CD4-positive, CD25-positive, alpha-beta regulatory T cell (primary cell): Measurements from ENCODE around the gene ZNF841. TPM values are rescaled to one million over a fixed set of nuclear protein-coding genes. Genes with fewer than 3 reads are reported as not detected.

Experiments used
- ATAC-seq, 2 donors: fragments of 150-1000 bp; cut with Tn5 transposase; one replicate each; pipeline ENCODE4 v1.10.0; 2021; ENCODE audit warnings: low read depth in 2 of 2, moderate number of reproducible peaks in 2 of 2, moderate library complexity in 1 of 2
- DNase-seq, 3 donors: peaks; one replicate each; pipeline versions ENCODE4 v3.0.0 to v3.0.0-alpha.2; 2012 to 2022; ENCODE audit warnings: mixed read lengths in 1 of 3
- H3K27ac ChIP-seq: one replicate; pipeline ENCODE4 v1.7.0; 2013; ENCODE audit warnings: mild to moderate bottlenecking, low read length; ENCODE audit not compliant: insufficient read depth, poor library complexity, severe bottlenecking
- H3K27me3 ChIP-seq: one replicate; pipeline ENCODE4 v1.7.0; 2013; ENCODE audit warnings: low read length; ENCODE audit not compliant: control insufficient read depth, insufficient read depth
- H3K36me3 ChIP-seq: one replicate; pipeline ENCODE4 v1.7.0; 2013; ENCODE audit warnings: mild to moderate bottlenecking, low read length, moderate library complexity; ENCODE audit not compliant: control insufficient read depth, insufficient read depth
- H3K4me1 ChIP-seq: 2 replicates; pipeline ENCODE4 v1.7.0; 2013; ENCODE audit warnings: mild to moderate bottlenecking, low read length; ENCODE audit not compliant: insufficient read depth, control insufficient read depth, poor library complexity, severe bottlenecking
- H3K4me3 ChIP-seq: one replicate; pipeline ENCODE4 v1.7.0; 2013; ENCODE audit warnings: low read depth, mild to moderate bottlenecking, low read length, moderate library complexity
- H3K9me3 ChIP-seq, 2 experiments: 1 replicate in 1 of 2; 2 replicates in 1 of 2; pipeline ENCODE4 v1.7.0; 2013; ENCODE audit warnings: low read length in 2 of 2, mild to moderate bottlenecking in 1 of 2, moderate library complexity in 1 of 2; ENCODE audit not compliant: control insufficient read depth in 2 of 2
- H3K27ac Mint-ChIP-seq, 3 donors: one replicate each; pipeline ENCODE4 v1.8.0; 2020 to 2022; ENCODE audit warnings: mild to moderate bottlenecking in 3 of 3, mixed read lengths in 3 of 3, moderate library complexity in 2 of 3
- H3K27me3 Mint-ChIP-seq: one replicate; pipeline ENCODE4 v1.8.0; 2022; ENCODE audit warnings: mild to moderate bottlenecking, mixed read lengths
- H3K36me3 Mint-ChIP-seq: one replicate; pipeline ENCODE4 v1.8.0; 2020; ENCODE audit warnings: mixed read lengths
- H3K4me1 Mint-ChIP-seq, 4 donors: one replicate each; pipeline ENCODE4 v1.8.0; 2020 to 2022; ENCODE audit warnings: mixed read lengths in 4 of 4, mild to moderate bottlenecking in 1 of 4
- H3K4me3 Mint-ChIP-seq, 4 donors: one replicate each; pipeline ENCODE4 v1.8.0; 2020 to 2022; ENCODE audit warnings: mild to moderate bottlenecking in 4 of 4, mixed read lengths in 4 of 4, moderate library complexity in 3 of 4
- H3K9me3 Mint-ChIP-seq, 7 donors: one replicate each; pipeline ENCODE4 v1.8.0; 2020 to 2022; ENCODE audit warnings: mixed read lengths in 7 of 7, mild to moderate bottlenecking in 3 of 7, moderate library complexity in 2 of 7
- polyA plus RNA-seq, 4 donors: library from polyadenylated mRNA; unstranded; fragments of 300-500 nt; fragmentation: Illumina TruSeq; gene quantifications; one replicate each; pipeline ENCODE4 v1.2.3, GENCODE V29; 2021
- total RNA-seq: library from RNA; stranded (reverse); gene quantifications from one replicate; pipeline ENCODE4 v1.2.3, GENCODE V29; 2022

Gene ZNF841
- total and polyA plus RNA-seq, 5 donors from 2014 or later: 2.4 to 21.0 (median 3.3) TPM

- Mint-ChIP-seq H3K4me3 (peak overlapping the region; percentile 92 to 99 (median 93)), H3K4me1 (peaks cover 14 to 45% (median 22%) of the 10 kb centered on the region in 4 donors), H3K27ac (peak overlapping the region; percentile 93 to 95 (median 93)), H3K36me3 (peaks cover 20% of the 10 kb centered on the region), H3K9me3 (peaks cover 2 to 21% (median 11%) of the 10 kb centered on the region in 7 donors), H3K27me3 (no peaks in the 10 kb centered on the region)
- ATAC-seq (no peak), DNase-seq (peak in 2 of 3 donors; percentile 4 to 34)
- Histone ChIP-seq H3K4me1 (peaks cover 30% of the 10 kb centered on the region), H3K4me3 (peak overlapping the region; percentile 96), H3K27ac (no peak overlapping the region), H3K27me3 (no peaks in the 10 kb centered on the region), H3K9me3 (peaks cover 14 to 25% of the 10 kb centered on the region in 2 experiments), H3K36me3 (no peaks in the 10 kb centered on the region)
Measured at GRCh38 chr19:52138278-52138982, 42.9 kb upstream of the ZNF841 start.

GRCh38 chr19:52120286-52120685 is 24.7 kb upstream of the ZNF841 start:
- no peak overlapping the region for H3K4me3 Mint-ChIP-seq
- Histone ChIP-seq H3K9me3 (peaks cover 86 to 97% of the 10 kb centered on the region in 2 experiments), H3K4me1 (no peaks in the 10 kb centered on the region), H3K4me3 (no peak overlapping the region), H3K27me3 (no peaks in the 10 kb centered on the region), H3K36me3 (peaks cover 80% of the 10 kb centered on the region), H3K27ac (no peak overlapping the region)
- H3K4me1 Mint-ChIP-seq: peaks cover 0 to 7% (median 0%) of the 10 kb centered on the region in 4 donors
- H3K27me3 Mint-ChIP-seq: no peaks in the 10 kb centered on the region
- peaks cover 0 to 89% (median 54%) of the 10 kb centered on the region in 7 donors for H3K9me3 Mint-ChIP-seq
- no peak for ATAC-seq
- no peak overlapping the region for H3K27ac Mint-ChIP-seq
- peaks cover 84% of the 10 kb centered on the region for H3K36me3 Mint-ChIP-seq
- DNase-seq: no peak

GRCh38 chr19:52115526-52116053 is 20.0 kb upstream of the ZNF841 start:
- Mint-ChIP-seq H3K4me3 (no peak overlapping the region), H3K36me3 (peaks cover 50% of the 10 kb centered on the region), H3K27ac (no peak overlapping the region), H3K4me1 (peaks cover 0 to 5% (median 0%) of the 10 kb centered on the region in 4 donors), H3K9me3 (peaks cover 0 to 93% (median 62%) of the 10 kb centered on the region in 7 donors), H3K27me3 (no peaks in the 10 kb centered on the region)
- no peak for DNase-seq
- no peaks in the 10 kb centered on the region for H3K4me1 ChIP-seq
- no peak for ATAC-seq
- peaks cover 95 to 97% of the 10 kb centered on the region in 2 experiments for H3K9me3 ChIP-seq
- peaks cover 38% of the 10 kb centered on the region for H3K36me3 ChIP-seq
- H3K4me3 ChIP-seq: no peak overlapping the region
- no peak overlapping the region for H3K27ac ChIP-seq
- H3K27me3 ChIP-seq: no peaks in the 10 kb centered on the region

- Histone ChIP-seq H3K36me3 (peaks cover 29% of the 10 kb centered on the region), H3K9me3 (peaks cover 93 to 97% of the 10 kb centered on the region in 2 experiments), H3K4me1 (no peaks in the 10 kb centered on the region), H3K27me3 (no peaks in the 10 kb centered on the region), H3K27ac (no peak overlapping the region), H3K4me3 (no peak overlapping the region)
- H3K9me3 Mint-ChIP-seq: peaks cover 0 to 93% (median 59%) of the 10 kb centered on the region in 7 donors
- H3K4me3 Mint-ChIP-seq: no peak overlapping the region
- peaks cover 41% of the 10 kb centered on the region for H3K36me3 Mint-ChIP-seq
- no peaks in the 10 kb centered on the region for H3K27me3 Mint-ChIP-seq
- H3K27ac Mint-ChIP-seq: no peak overlapping the region
- DNase-seq (no peak), ATAC-seq (no peak)
- no peaks in the 10 kb centered on the region for H3K4me1 Mint-ChIP-seq
Measured at GRCh38 chr19:52114691-52115090, 19.1 kb upstream of the ZNF841 start.

- Mint-ChIP-seq H3K4me1 (no peaks in the 10 kb centered on the region), H3K36me3 (peaks cover 23% of the 10 kb centered on the region), H3K9me3 (peaks cover 0 to 91% (median 43%) of the 10 kb centered on the region in 7 donors), H3K4me3 (no peak overlapping the region), H3K27ac (no peak overlapping the region), H3K27me3 (no peaks in the 10 kb centered on the region)
- Histone ChIP-seq H3K27me3 (no peaks in the 10 kb centered on the region), H3K9me3 (peaks cover 87 to 97% of the 10 kb centered on the region in 2 experiments), H3K4me1 (no peaks in the 10 kb centered on the region), H3K27ac (no peak overlapping the region), H3K36me3 (peaks cover 12% of the 10 kb centered on the region), H3K4me3 (no peak overlapping the region)
- ATAC-seq (no peak), DNase-seq (no peak)
Measured at GRCh38 chr19:52112624-52113023, 17.1 kb upstream of the ZNF841 start.

- peaks cover 9% of the 10 kb centered on the region for H3K36me3 Mint-ChIP-seq
Measured at GRCh38 chr19:52110780-52111179, 15.2 kb upstream of the ZNF841 start.

GRCh38 chr19:52102782-52103181 is 7.2 kb upstream of the ZNF841 start:
- H3K9me3 Mint-ChIP-seq: peaks cover 0 to 52% (median 16%) of the 10 kb centered on the region in 7 donors
- no peak for ATAC-seq

More at GRCh38 chr19:52110780-52111179, 15.2 kb upstream of the ZNF841 start:
- Mint-ChIP-seq H3K27ac (no peak overlapping the region), H3K4me3 (no peak overlapping the region), H3K4me1 (no peaks in the 10 kb centered on the region), H3K27me3 (no peaks in the 10 kb centered on the region), H3K9me3 (peaks cover 0 to 89% (median 35%) of the 10 kb centered on the region in 7 donors)
- Histone ChIP-seq H3K4me3 (no peak overlapping the region), H3K27me3 (no peaks in the 10 kb centered on the region), H3K36me3 (no peaks in the 10 kb centered on the region), H3K27ac (no peak overlapping the region), H3K4me1 (no peaks in the 10 kb centered on the region), H3K9me3 (peaks cover 80 to 99% of the 10 kb centered on the region in 2 experiments)
- no peak for DNase-seq
- ATAC-seq: no peak

More at GRCh38 chr19:52102782-52103181, 7.2 kb upstream of the ZNF841 start:
- H3K9me3 ChIP-seq: peaks cover 42 to 70% of the 10 kb centered on the region in 2 experiments
- no peak overlapping the region for H3K27ac ChIP-seq
- no peaks in the 10 kb centered on the region for H3K36me3 ChIP-seq
- H3K4me1 ChIP-seq: no peaks in the 10 kb centered on the region
- no peak overlapping the region for H3K4me3 ChIP-seq
- H3K36me3 Mint-ChIP-seq: peaks cover 5% of the 10 kb centered on the region
- no peaks in the 10 kb centered on the region for H3K4me1 Mint-ChIP-seq
- no peaks in the 10 kb centered on the region for H3K27me3 ChIP-seq
- no peak overlapping the region for H3K4me3 Mint-ChIP-seq
- DNase-seq: no peak
- no peak overlapping the region for H3K27ac Mint-ChIP-seq
- H3K27me3 Mint-ChIP-seq: no peaks in the 10 kb centered on the region
